HAP-1 (cell line): ENCODE measurements around the gene PCSK6.
"Not testable (repeated sequence)": the region's sequence is repeated elsewhere in the genome, so short reads cannot be mapped to it uniquely, and the experiment has no call there.

Experiments used
- DNase-seq, 2 experiments: peaks; one replicate each; pipeline ENCODE4 v3.0.0-alpha.2; 2016 to 2020; ENCODE audit warnings: low spot score in 2 of 2
- H3K27me3 ChIP-seq: fragments of 250-450 bp; sonication (Bioruptor Pico); 2 replicates; pipeline ENCODE4 v1.5.1; 2020; ENCODE audit warnings: low read depth, mild to moderate bottlenecking, moderate library complexity
- H3K36me3 ChIP-seq: fragments of 250-450 bp; sonication (Bioruptor Pico); replicated peaks from 2 replicates; pipeline ENCODE4 v1.5.1; 2020; ENCODE audit warnings: mild to moderate bottlenecking
- H3K4me1 ChIP-seq: fragments of 250-450 bp; sonication (Bioruptor Pico); 2 replicates; pipeline ENCODE4 v1.5.1; 2020; ENCODE audit warnings: mild to moderate bottlenecking
- H3K4me3 ChIP-seq: fragments of 250-450 bp; sonication (Bioruptor Pico); 2 replicates; pipeline ENCODE4 v1.5.1; 2020; ENCODE audit warnings: mild to moderate bottlenecking, moderate library complexity
- H3K9me3 ChIP-seq: fragments of 250-450 bp; sonication (Bioruptor Pico); 2 replicates; pipeline ENCODE4 v1.5.1; 2020; ENCODE audit warnings: mild to moderate bottlenecking, moderate library complexity
- in situ Hi-C: fragments of 300-500 bp; cut with MboI; formaldehyde crosslinking; loops from 3 replicates; pipeline ENCODE4 v1.14.3; 2020; ENCODE audit warnings: low sequenced_read_pairs, inconsistent platforms, mixed read lengths

Gene PCSK6

DNA sequence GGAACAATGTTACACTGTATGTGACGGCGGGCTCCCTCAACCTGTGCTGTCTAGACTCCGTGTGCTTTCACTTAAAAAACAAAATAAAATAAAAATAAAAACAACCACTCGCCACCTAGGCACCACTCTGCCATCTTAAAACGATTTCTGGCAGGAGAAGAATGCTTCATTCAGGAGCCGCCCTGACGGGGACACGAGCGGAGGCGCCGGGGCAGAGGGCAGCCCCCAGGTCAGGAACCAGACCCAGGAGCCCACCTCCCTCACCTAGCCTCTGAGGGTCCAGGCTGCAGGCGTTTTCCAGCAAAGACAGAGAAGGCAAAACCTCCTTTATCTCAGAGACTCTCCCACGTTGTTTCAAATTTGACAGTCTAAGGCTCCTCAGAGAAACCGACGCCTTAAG, 109.4 kb downstream of the PCSK6 start:
- Histone ChIP-seq H3K27me3 (no peaks in the 10 kb centered on the region), H3K36me3 (no peaks in the 10 kb centered on the region), H3K4me3 (no peak overlapping the region), H3K9me3 (no peaks in the 10 kb centered on the region), H3K4me1 (no peaks in the 10 kb centered on the region)
- no peak for DNase-seq
- in situ Hi-C loops = no loop called here

DNA sequence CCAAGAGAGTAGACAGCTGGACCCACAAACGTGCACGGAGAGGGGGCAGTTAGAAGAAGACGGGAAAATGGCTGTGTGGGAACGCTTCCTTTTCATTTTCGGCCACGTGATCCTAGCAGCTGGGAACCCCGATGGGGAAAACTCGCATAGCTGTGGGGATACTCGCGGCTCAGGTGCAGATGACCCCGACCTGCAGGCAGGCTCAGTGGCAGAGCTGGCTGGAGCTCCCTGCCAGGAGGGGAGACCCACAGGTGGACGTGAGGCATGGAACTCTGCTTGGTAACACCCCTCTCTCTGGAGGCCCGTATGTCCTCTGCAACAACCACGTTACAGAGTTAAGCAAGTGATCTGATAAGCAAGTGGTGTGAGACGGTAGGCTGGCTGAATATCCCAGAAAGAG, 109.9 kb downstream of the PCSK6 start:
- Histone ChIP-seq H3K4me1 (no peaks in the 10 kb centered on the region), H3K4me3 (no peak overlapping the region), H3K9me3 (no peaks in the 10 kb centered on the region), H3K27me3 (no peaks in the 10 kb centered on the region), H3K36me3 (no peaks in the 10 kb centered on the region)
- in situ Hi-C loops = no loop called here
- no peak for DNase-seq

DNA sequence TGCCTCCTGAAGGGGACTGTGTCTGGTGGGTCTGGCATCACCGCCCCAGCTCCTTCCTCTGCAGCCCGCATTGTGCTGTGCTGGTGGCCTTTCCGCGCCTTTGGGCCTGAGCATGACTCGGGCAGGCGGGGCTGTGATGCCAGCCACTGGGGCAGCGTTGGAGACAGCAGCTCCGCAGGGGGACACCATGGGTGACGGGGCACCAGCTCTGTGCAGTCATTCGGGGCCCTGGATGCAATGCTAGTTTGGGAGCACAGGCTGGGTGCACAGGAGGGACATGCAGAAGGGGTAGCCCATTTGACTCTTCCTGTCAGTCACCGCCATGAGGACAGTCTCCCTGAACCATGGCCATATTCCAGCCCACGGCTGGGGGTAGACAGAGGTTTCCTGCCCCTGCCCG, 110.6 kb downstream of the PCSK6 start:
- H3K27me3 ChIP-seq = no peaks in the 10 kb centered on the region
- no peaks in the 10 kb centered on the region for H3K9me3 ChIP-seq
- in situ Hi-C loops = no loop called here
- H3K4me3 ChIP-seq = no peak overlapping the region
- H3K36me3 ChIP-seq = no peaks in the 10 kb centered on the region
- DNase-seq = no peak
- H3K4me1 ChIP-seq = no peaks in the 10 kb centered on the region

DNA sequence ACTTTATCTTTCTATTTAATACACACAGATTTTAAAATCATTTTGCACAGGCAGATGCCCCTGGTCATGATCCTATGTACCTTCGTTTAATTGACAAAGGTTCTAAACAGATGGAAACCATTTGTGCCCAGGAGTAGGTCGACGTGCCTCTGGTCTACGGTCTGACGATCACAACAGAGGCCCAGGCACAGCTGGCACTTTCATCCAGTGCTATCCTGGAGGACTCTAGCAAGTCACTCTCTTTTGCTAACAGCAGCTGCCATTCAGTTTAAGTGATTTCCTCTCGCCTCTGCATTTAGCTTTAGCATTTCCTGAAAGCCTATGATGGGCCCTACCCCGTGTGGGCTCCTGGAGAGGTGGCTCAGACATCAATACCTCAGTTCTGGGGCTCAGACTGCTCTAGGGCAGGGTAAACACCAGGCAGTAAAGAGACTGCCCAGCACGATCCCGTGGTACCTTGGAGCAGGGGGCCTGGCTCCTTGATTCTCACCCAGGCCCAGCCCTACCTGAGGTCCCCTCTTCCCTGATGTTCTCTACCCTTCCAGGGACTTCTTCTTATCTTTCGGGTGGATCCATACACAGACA, 111.2 kb downstream of the PCSK6 start:
- no peak for DNase-seq
- Histone ChIP-seq H3K4me1 (no peaks in the 10 kb centered on the region), H3K9me3 (no peaks in the 10 kb centered on the region), H3K36me3 (no peaks in the 10 kb centered on the region), H3K27me3 (no peaks in the 10 kb centered on the region), H3K4me3 (no peak overlapping the region)
- in situ Hi-C loops = no loop called here

DNA sequence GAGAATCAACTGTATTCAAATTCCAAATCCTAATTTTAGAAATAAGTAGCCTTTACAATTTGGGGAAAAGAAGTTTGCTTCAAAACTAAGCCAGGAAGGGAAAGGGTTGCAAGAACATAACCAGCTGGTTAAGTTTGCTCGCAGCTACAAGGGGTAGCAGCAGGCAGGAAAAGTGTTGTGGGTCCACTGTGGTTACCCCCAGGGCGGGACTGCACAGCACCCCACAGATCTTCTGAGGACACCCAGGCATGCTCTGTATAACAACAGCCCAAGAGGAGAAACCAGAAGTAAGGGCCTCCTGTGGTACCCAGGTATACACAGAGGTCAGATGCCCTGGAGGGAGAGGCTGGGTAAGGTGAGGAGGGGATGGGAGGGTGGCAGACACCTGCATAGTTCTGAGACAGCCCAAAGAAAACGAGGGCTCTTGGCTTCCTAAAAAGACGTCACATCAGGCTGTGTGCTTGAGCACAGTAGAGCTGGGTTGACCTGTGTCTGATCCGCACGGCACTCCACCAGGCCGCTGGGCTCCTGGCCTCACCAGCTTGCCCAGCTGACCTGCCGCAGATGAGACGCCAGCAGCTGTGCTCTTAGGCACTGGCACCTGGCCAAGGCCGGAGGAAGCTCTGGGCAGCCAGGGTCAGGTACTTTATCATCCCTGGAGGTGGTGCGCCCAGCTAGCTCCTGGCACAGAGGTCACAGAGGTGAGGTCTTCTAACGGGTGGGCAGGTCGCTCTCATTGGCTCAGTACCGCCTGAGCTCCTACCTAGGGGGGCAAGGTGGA, 112.7 kb downstream of the PCSK6 start:
- no peaks in the 10 kb centered on the region for H3K9me3 ChIP-seq
- in situ Hi-C loops = no loop called here
- H3K4me1 ChIP-seq = no peaks in the 10 kb centered on the region
- no peak overlapping the region for H3K4me3 ChIP-seq
- DNase-seq = no peak
- no peaks in the 10 kb centered on the region for H3K36me3 ChIP-seq
- H3K27me3 ChIP-seq = no peaks in the 10 kb centered on the region

DNA sequence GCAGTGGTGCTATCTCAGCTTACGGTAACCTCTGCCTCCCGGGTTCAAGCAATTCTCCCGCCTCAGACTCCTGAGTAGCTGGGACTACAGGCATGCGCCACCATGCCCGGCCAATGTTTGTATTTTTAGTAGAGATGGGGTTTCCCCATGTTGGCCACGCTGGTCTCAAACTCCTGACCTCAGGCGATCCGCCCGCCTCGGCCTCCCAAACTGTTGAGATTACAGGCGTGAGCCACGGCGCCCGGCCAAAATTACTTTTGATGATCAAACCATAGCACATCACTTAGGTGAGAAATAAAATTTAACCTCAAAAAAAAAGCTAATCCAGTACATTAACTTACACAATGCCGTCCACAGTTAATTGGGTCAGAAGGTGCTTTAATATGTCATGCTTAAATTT, 114.5 kb downstream of the PCSK6 start:
- H3K36me3 ChIP-seq, H3K27me3 ChIP-seq, H3K4me3 ChIP-seq, DNase-seq, H3K4me1 ChIP-seq, H3K9me3 ChIP-seq, in situ Hi-C loops: not testable (repeated sequence)

DNA sequence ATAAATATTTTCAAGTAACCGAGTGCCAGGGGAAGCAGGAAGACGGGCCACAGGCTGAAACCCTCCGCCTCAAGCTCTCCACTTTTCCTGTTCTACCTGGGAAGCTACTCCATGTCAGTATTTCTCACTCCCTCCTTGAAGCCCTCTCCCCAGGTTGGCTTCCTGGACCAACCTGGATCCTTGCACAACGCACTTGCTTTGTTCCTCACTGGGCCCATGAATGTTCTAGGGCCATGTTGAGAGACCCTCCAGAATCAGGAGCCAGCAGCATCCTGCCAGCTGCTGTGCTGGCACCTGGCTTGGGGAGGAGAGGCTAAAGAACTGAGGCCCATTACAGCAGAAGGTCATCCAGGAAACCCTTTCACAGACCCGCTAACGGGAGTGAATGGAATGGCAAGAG, 115.2 kb downstream of the PCSK6 start:
- Histone ChIP-seq H3K27me3 (no peaks in the 10 kb centered on the region), H3K4me1 (no peaks in the 10 kb centered on the region), H3K9me3 (no peaks in the 10 kb centered on the region), H3K4me3 (no peak overlapping the region), H3K36me3 (no peaks in the 10 kb centered on the region)
- no peak for DNase-seq
- in situ Hi-C loops = no loop called here

DNA sequence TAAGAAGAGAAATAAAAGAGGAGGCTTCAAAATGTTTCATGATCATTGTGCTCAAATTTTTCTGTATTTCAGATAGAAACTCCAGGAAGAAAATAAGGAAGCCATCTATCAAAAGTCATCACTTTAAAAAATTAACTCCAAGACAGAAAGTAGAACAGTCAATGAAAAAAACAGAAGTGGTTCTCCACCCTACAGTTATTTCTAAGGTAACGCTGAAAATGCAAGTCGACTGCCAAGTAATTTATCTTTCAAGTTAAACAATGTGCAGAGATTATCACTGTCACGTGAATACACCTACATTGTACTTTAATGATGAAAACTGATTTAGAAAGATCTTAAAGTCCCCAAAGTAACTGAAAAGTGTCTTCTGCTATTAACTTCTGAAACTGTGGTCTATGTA, 115.9 kb downstream of the PCSK6 start:
- in situ Hi-C loops = no loop called here
- H3K9me3 ChIP-seq = no peaks in the 10 kb centered on the region
- no peaks in the 10 kb centered on the region for H3K36me3 ChIP-seq
- no peak for DNase-seq
- no peak overlapping the region for H3K4me3 ChIP-seq
- no peaks in the 10 kb centered on the region for H3K27me3 ChIP-seq
- H3K4me1 ChIP-seq = no peaks in the 10 kb centered on the region

DNA sequence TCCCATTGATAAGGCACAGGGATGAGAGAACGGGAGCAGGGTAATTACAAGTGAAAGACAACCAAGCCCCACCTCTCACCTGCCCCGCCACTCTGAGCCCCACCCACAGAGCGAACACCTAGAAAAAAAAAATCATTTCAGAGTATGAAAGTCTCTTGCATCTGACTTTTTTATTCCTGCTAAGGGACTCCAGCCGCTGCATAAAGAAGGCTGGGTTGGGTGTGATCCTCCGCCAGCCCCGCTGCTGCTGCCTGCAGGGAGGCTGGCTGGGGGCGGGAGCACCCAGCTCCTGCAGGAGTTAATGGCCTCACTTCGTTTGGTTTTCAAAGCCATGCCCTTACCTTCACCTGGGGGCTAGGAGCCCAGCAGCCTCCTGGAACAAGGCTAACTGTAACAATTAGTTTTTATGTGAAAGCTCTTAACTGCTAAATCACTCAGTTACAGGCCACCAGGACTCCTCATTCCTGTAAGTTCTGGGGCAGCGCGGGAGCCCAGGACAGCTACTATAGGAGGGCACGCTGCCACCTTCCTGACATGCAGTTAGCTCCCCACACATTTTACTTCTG, 116.5 kb downstream of the PCSK6 start:
- in situ Hi-C loops = no loop called here
- DNase-seq = no peak
- Histone ChIP-seq H3K4me1 (no peaks in the 10 kb centered on the region), H3K9me3 (no peaks in the 10 kb centered on the region), H3K36me3 (no peaks in the 10 kb centered on the region), H3K27me3 (no peaks in the 10 kb centered on the region), H3K4me3 (no peak overlapping the region)

DNA sequence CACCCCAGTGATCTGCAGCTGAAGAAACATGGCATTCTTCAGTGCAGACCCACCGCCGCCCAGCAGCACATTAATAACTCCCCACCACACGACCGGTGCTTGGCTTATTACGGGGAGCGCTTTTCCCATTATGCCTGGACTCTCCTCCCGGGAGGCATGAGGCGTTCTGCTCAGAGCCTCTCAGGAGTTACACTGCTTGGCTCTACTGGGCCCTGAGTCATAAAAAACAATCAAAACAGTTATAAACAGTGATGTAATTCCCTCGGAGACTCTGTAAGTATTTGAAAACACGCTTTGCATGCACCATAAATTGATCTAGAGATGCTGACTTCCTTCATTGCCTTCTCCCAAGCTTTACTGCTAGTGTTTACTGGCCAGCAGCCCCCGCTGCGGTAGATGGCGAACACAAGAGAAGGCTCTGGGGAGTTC, 117.3 kb downstream of the PCSK6 start:
- Histone ChIP-seq H3K27me3 (no peaks in the 10 kb centered on the region), H3K36me3 (no peaks in the 10 kb centered on the region), H3K4me3 (no peak overlapping the region), H3K4me1 (no peaks in the 10 kb centered on the region), H3K9me3 (no peaks in the 10 kb centered on the region)
- DNase-seq = no peak
- in situ Hi-C loops = no loop called here

DNA sequence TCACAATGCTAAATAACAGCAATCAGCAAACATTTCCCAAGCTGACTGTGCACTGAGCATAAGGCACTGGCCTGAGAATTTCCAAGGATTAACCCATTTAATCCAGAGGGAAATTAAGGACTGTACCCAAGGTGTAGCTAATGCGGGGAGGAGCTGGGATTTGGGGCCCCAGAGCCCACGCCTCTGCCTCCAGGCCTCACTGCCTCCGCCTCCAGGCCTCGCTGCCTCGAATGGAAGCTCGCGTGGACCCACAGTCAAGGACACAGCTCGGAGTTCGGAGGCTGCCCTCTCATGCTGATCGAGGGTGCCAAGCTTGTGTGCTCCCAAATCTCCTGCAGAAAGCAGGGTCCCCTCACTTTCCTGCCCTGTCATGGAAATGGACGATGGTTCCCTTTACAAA, 118.0 kb downstream of the PCSK6 start:
- Histone ChIP-seq H3K4me1 (no peaks in the 10 kb centered on the region), H3K9me3 (no peaks in the 10 kb centered on the region), H3K27me3 (no peaks in the 10 kb centered on the region), H3K4me3 (no peak overlapping the region), H3K36me3 (no peaks in the 10 kb centered on the region)
- no peak for DNase-seq
- in situ Hi-C loops = no loop called here

DNA sequence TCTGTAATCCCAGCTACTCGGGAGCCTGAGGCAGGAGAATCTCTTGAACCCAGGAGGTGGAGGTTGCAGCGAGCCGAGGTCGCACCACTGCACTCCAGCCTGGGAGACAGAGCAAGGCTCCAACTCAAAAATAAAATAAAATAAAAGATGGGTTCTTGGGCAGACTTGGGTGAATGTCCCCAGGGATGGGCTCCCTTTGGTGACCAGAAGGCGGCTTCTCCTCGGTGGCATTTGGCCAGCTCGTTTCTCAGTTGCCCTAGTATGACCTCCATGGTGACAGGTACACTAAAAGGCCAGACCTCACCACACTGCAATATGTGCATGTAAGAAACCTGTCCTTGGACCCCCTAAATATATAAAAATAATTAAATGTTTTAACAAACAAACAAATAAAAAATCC, 118.4 kb downstream of the PCSK6 start:
- DNase-seq = no peak
- in situ Hi-C loops = no loop called here
- Histone ChIP-seq H3K4me1 (no peaks in the 10 kb centered on the region), H3K9me3 (no peaks in the 10 kb centered on the region), H3K27me3 (no peaks in the 10 kb centered on the region), H3K36me3 (no peaks in the 10 kb centered on the region), H3K4me3 (no peak overlapping the region)

DNA sequence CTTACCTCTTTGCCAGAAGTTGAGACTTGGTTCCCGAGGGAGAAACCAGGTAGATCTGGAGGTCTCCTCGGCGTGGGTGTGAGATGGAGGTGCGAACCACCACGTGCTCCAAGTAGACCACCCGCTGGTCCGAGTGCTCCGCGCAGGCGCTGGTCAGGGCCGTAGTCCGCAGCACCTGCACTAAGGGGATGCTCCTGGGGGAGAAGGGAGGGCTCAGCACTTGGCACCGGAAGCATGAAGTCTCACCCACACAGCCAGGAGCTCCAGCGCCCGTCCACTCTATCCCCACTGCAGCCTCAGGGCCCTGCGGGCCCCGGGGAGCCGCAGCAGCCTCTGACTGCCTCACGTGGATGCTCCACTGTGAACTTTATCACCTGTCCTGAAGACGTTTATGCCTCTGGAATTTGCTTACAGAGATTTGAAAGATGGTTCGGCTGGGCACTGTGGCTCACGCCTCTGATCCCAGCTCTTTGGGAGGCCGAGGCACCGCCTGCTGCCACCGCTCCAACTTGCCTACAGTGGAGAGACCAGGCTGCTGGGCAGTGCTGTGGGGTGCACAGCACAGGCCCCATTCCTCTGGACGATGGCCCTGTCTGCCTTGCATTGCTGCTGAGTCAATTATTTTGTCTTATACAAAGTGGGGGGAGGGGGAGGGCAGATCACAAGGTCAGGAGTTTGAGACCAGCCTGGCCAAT, 119.0 kb downstream of the PCSK6 start:
- in situ Hi-C loops = no loop called here
- H3K4me3 ChIP-seq = no peak overlapping the region
- no peaks in the 10 kb centered on the region for H3K9me3 ChIP-seq
- no peaks in the 10 kb centered on the region for H3K36me3 ChIP-seq
- no peaks in the 10 kb centered on the region for H3K4me1 ChIP-seq
- H3K27me3 ChIP-seq = no peaks in the 10 kb centered on the region
- DNase-seq = no peak

DNA sequence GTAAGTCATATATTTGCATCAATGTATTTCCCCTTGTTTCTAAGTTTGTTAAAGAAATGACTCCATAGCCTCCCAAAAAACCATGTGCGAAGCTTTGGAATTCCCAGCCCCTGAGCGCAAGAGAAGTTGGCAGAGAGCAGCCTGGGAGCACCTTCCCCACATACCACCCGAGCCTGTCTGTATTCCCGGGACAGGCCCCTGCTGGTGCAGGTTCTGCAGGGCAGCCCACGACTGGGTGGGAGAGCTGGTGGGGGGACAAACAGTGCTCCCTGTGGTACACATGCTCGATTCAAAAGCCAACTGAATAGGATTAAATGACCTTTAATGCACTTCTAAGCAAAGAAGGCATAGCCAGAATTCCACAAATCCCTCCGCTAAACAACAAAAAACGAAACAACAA, 119.8 kb downstream of the PCSK6 start:
- DNase-seq = no peak
- H3K36me3 ChIP-seq = no peaks in the 10 kb centered on the region
- no peaks in the 10 kb centered on the region for H3K9me3 ChIP-seq
- H3K4me1 ChIP-seq = no peaks in the 10 kb centered on the region
- no peaks in the 10 kb centered on the region for H3K27me3 ChIP-seq
- in situ Hi-C loops = no loop called here
- H3K4me3 ChIP-seq = no peak overlapping the region
